GM19463 (cell line): ENCODE measurements around the gene ANKRD7.
"Not testable (repeated sequence)": the region's sequence is repeated elsewhere in the genome, so short reads cannot be mapped to it uniquely, and the experiment has no call there.

ENCODE experiments used
- ATAC-seq: cut with Tn5 transposase; IDR thresholded peaks from one replicate; pipeline ENCODE4 v1.9.1; 2021; ENCODE audit warnings: mild to moderate bottlenecking, moderate library complexity; ENCODE audit not compliant: unreplicated experiment

The ANKRD7 gene

GRCh38 chr7:118233799-118234198, 9.3 kb downstream of the ANKRD7 start:
- no peak for ATAC-seq

GRCh38 chr7:118239014-118239413, 14.5 kb downstream of the ANKRD7 start:
- no peak for ATAC-seq

DNA sequence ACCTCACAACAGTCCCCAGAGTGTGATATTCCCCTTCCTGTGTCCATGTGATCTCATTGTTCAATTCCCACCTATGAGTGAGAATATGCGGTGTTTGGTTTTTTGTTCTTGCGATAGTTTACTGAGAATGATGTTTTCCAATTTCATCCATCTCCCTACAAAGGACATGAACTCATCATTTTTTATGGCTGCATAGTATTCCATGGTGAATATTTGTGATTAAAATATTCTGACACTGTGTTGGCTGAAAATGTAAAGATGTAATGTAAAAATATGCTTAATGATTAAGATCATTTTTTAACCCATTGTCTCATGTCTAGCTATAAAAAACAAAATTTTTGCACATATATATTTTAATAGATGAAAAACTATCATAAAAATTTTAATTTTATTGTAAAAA, 15.8 kb downstream of the ANKRD7 start:
- not testable (repeated sequence) for ATAC-seq

- no peak for ATAC-seq
Measured at GRCh38 chr7:118243695-118244094, 19.2 kb downstream of the ANKRD7 start.

- ATAC-seq: peak; percentile 83
Measured at GRCh38 chr7:118245267-118246040, 20.9 kb downstream of the ANKRD7 start.

DNA sequence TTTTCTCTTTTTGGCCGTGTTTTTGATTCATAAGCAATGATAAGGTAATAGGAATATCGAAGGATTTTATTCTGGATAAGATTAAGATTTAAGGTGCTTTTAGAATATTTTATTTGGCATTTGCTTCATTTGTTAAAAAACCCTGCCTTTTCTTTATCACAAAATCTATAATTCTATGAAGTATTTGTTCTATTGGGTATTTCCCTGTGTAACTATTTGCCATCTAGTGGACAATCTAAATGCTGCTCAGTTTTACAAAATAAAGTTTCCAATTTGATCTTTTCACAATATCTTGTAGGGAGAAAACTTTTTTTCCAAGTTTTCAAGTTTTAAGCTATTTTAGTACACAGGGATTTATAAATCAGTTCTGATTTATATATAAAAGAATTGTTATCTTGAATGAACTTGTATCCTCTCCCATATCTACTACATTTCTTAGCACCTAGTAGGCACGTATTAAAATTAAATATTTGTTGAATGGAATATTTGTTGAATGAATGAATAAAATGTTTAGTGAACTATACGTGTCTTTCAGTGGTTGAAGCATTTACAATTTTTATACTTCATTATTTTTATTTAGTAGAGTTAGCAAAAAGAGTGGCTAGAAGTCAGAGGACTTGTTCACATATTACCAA, 26.5 kb downstream of the ANKRD7 start:
- ATAC-seq: no peak

DNA sequence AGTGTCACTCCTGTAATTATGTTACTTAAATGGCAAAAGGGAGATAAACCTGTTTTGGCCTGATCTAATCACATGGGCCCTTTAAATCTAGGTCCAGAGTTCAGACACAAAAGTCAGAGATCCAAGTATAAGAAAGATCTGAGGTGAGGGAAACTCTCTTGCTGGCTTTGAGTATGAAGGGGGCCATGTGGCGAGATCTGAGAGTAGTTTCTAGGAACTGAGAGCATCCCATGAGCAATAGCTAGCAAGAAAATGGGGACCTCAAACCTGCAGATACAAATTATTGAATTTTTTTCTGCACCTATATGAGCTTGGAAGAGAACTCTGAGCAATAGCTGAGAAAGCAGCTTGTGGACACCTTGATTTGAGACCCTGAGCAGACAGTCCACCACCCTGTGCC, 27.6 kb downstream of the ANKRD7 start:
- ATAC-seq: peak; percentile 67

GRCh38 chr7:118259115-118259514, 34.6 kb downstream of the ANKRD7 start:
- ATAC-seq: no peak

DNA sequence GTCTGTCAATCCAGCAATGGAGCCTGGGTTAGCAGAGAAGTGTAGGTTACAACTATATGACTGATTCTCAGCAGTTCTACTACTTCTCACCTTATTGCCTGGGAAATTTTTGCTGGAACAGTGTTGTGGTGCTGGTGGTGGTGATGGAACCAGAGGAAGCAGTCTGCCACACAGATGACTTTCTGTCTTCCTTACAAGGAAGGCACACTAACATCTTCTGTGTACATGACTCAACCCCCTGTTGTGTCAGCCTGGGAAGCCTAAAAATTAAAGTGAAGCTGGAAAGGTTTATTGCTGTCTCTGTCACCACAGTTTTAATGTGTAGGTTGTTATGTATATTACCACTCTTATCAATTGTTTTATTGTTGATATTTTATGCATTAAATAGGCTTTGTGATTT, 40.3 kb downstream of the ANKRD7 start:
- no peak for ATAC-seq

GRCh38 chr7:118280319-118281012, 56.0 kb downstream of the ANKRD7 start:
- ATAC-seq: no peak

GRCh38 chr7:118281196-118281595, 56.7 kb downstream of the ANKRD7 start:
- no peak for ATAC-seq

GRCh38 chr7:118285358-118285757, 60.9 kb downstream of the ANKRD7 start:
- ATAC-seq: no peak

DNA sequence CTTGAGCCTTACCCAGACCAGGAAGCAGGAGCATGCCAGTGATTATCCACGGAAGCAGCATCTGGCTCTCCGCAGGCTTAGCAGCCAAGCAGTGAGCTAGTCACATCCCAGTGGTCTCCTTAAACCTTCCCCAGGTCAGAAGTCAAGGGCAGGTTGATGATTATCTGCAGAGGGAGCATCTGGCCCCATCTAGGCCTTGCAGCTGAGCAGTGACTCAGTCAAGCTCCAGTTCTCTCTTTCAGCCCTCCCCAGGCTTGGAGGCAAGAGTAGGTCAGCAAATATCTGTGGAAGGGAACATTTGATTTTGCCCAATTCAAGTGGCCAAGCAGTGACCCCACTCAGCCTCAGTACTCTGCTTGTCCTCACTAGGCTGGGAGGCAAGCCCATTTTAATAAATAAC, 61.6 kb downstream of the ANKRD7 start:
- no peak for ATAC-seq

DNA sequence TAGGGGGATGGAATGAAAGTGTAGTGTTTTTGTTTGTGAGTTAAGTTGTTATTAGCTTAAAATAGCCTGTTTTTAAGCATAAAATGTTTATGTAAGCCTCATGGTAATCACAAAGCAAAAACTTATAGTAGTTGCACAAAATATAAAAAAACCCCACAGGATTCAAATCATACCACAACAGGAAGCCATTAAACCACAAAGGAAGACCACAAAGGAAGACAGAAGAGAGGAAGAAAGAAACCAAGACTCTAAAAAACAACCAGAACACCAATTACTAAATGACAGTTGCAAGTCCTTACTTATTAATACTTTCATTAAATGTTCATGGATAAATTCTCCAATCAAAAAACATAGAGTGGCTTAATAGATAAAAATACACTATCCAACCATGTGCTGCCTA, 63.6 kb downstream of the ANKRD7 start:
- ATAC-seq: peak; percentile 76

- ATAC-seq: no peak
Measured at GRCh38 chr7:118289476-118289875, 65.0 kb downstream of the ANKRD7 start.
